Subcutaneous abdominal adipose tissue (tissue), 5 donors: ENCODE data around the gene LLGL2.

Source experiments
- H3K27ac ChIP-seq: one replicate; pipeline ENCODE4 v1.7.0; 2013; ENCODE audit warnings: low read depth, mild to moderate bottlenecking, inconsistent platforms, low read length, moderate library complexity
- H3K27me3 ChIP-seq, 5 donors: one replicate each; pipeline ENCODE4 v1.7.0; 2013; ENCODE audit warnings: low read length in 5 of 5, inconsistent platforms in 1 of 5; ENCODE audit not compliant: control insufficient read depth in 5 of 5, insufficient read depth in 4 of 5
- H3K36me3 ChIP-seq, 5 donors: one replicate each; pipeline ENCODE4 v1.7.0; 2013; ENCODE audit warnings: low read length in 5 of 5; ENCODE audit not compliant: control insufficient read depth in 5 of 5, insufficient read depth in 5 of 5
- H3K4me1 ChIP-seq, 5 donors: one replicate each; pipeline ENCODE4 v1.7.0; 2013; ENCODE audit warnings: low read length in 5 of 5, mild to moderate bottlenecking in 3 of 5, moderate library complexity in 1 of 5; ENCODE audit not compliant: control insufficient read depth in 5 of 5, insufficient read depth in 5 of 5
- H3K4me3 ChIP-seq, 5 donors: one replicate each; pipeline ENCODE4 v1.7.0; 2013; ENCODE audit warnings: low read length in 5 of 5, low read depth in 1 of 5
- H3K9ac ChIP-seq, 5 donors: one replicate each; pipeline ENCODE4 v1.7.0; 2013; ENCODE audit warnings: low read length in 5 of 5, mild to moderate bottlenecking in 4 of 5, moderate library complexity in 3 of 5
- H3K9me3 ChIP-seq, 5 donors: one replicate each; pipeline ENCODE4 v1.7.0; 2013; ENCODE audit warnings: low read length in 5 of 5; ENCODE audit not compliant: control insufficient read depth in 5 of 5
- donor health status: healthy.
- donor health status: healthy.
- donor health status: healthy.
- donor health status: healthy.
- donor health status: healthy.

The LLGL2 gene

GRCh38 chr17:75482098-75482942, 43.2 kb upstream of the LLGL2 start:
- Histone ChIP-seq H3K9me3 (no peaks in the 10 kb centered on the region), H3K4me3 (no peak overlapping the region), H3K27me3 (no peaks in the 10 kb centered on the region), H3K4me1 (peaks cover 2 to 65% (median 51%) of the 10 kb centered on the region in 5 donors), H3K36me3 (peaks cover 0 to 17% (median 10%) of the 10 kb centered on the region in 5 donors), H3K27ac (no peak overlapping the region), H3K9ac (no peak overlapping the region)

- no peak overlapping the region for H3K4me3 ChIP-seq
- H3K27ac ChIP-seq: no peak overlapping the region
- H3K36me3 ChIP-seq: peaks cover 0 to 27% (median 15%) of the 10 kb centered on the region in 5 donors
- H3K4me1 ChIP-seq: peaks cover 8 to 80% (median 60%) of the 10 kb centered on the region in 5 donors
- no peaks in the 10 kb centered on the region for H3K27me3 ChIP-seq
- no peaks in the 10 kb centered on the region for H3K9me3 ChIP-seq
- H3K9ac ChIP-seq: peak overlapping the region in 1 of 5 donors; percentile 19
Measured at GRCh38 chr17:75485688-75486087, 39.8 kb upstream of the LLGL2 start.

DNA sequence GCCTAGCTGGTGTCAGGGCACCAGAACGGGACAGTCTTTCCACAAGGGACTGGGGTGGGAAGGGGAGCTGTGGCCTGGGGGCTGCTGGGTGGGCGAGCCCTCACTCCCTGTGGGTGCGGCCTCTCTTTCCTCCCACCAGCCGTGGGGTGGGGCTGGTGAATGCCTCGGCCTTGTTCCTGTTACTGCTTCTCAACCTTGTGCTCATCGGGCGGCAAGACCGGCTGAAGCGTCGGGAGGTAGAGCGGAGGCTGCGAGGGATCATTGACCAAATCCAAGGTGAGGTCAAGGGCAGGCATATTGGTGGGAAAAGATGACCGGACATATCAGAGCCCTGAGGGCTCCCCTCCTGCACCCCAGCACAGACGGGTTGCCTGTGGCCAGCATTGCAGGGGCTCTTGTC, 39.3 kb upstream of the LLGL2 start:
- Histone ChIP-seq H3K4me1 (peaks cover 6 to 80% (median 60%) of the 10 kb centered on the region in 5 donors), H3K9ac (peak overlapping the region in 2 of 5 donors; percentile 19 to 56), H3K9me3 (no peaks in the 10 kb centered on the region), H3K4me3 (no peak overlapping the region), H3K27me3 (no peaks in the 10 kb centered on the region), H3K27ac (no peak overlapping the region), H3K36me3 (peaks cover 0 to 31% (median 18%) of the 10 kb centered on the region in 5 donors)

GRCh38 chr17:75486951-75487350, 38.5 kb upstream of the LLGL2 start:
- H3K36me3 ChIP-seq: peaks cover 0 to 39% (median 26%) of the 10 kb centered on the region in 5 donors
- H3K27ac ChIP-seq: no peak overlapping the region
- no peaks in the 10 kb centered on the region for H3K9me3 ChIP-seq
- peak overlapping the region in 2 of 5 donors; percentile 7 to 43 for H3K4me3 ChIP-seq
- H3K4me1 ChIP-seq: peaks cover 6 to 78% (median 52%) of the 10 kb centered on the region in 5 donors
- peak overlapping the region in 1 of 5 donors; percentile 49 for H3K9ac ChIP-seq
- H3K27me3 ChIP-seq: no peaks in the 10 kb centered on the region

- Histone ChIP-seq H3K9ac (peak overlapping the region in 2 of 5 donors; percentile 5 to 54), H3K4me1 (peaks cover 6 to 74% (median 52%) of the 10 kb centered on the region in 5 donors), H3K27me3 (no peaks in the 10 kb centered on the region), H3K9me3 (no peaks in the 10 kb centered on the region), H3K27ac (no peak overlapping the region), H3K4me3 (peak overlapping the region in 4 of 5 donors; percentile 1 to 43 (median 12)), H3K36me3 (peaks cover 0 to 44% (median 32%) of the 10 kb centered on the region in 5 donors)
Measured at GRCh38 chr17:75487351-75488070, 38.0 kb upstream of the LLGL2 start.

GRCh38 chr17:75488693-75489510, 36.6 kb upstream of the LLGL2 start:
- Histone ChIP-seq H3K9me3 (no peaks in the 10 kb centered on the region), H3K9ac (no peak overlapping the region), H3K4me3 (no peak overlapping the region), H3K27ac (no peak overlapping the region), H3K4me1 (peaks cover 6 to 68% (median 46%) of the 10 kb centered on the region in 5 donors), H3K27me3 (no peaks in the 10 kb centered on the region), H3K36me3 (peaks cover 0 to 58% (median 46%) of the 10 kb centered on the region in 5 donors)

GRCh38 chr17:75489511-75489955, 36.0 kb upstream of the LLGL2 start:
- Histone ChIP-seq H3K4me3 (no peak overlapping the region), H3K9me3 (no peaks in the 10 kb centered on the region), H3K27ac (no peak overlapping the region), H3K9ac (no peak overlapping the region), H3K36me3 (peaks cover 0 to 65% (median 52%) of the 10 kb centered on the region in 5 donors), H3K27me3 (no peaks in the 10 kb centered on the region), H3K4me1 (peaks cover 6 to 68% (median 46%) of the 10 kb centered on the region in 5 donors)

- H3K36me3 ChIP-seq: peaks cover 0 to 71% (median 57%) of the 10 kb centered on the region in 5 donors
- peak overlapping the region; percentile 20 for H3K27ac ChIP-seq
- no peaks in the 10 kb centered on the region for H3K27me3 ChIP-seq
- peak overlapping the region in 1 of 5 donors; percentile 65 for H3K9ac ChIP-seq
- H3K4me3 ChIP-seq: no peak overlapping the region
- H3K9me3 ChIP-seq: no peaks in the 10 kb centered on the region
- peaks cover 6 to 63% (median 43%) of the 10 kb centered on the region in 5 donors for H3K4me1 ChIP-seq
Measured at GRCh38 chr17:75490173-75490743, 35.2 kb upstream of the LLGL2 start.

GRCh38 chr17:75490953-75491649, 34.4 kb upstream of the LLGL2 start:
- H3K36me3 ChIP-seq: peaks cover 0 to 78% (median 65%) of the 10 kb centered on the region in 5 donors
- H3K27ac ChIP-seq: no peak overlapping the region
- no peak overlapping the region for H3K4me3 ChIP-seq
- H3K27me3 ChIP-seq: no peaks in the 10 kb centered on the region
- no peaks in the 10 kb centered on the region for H3K9me3 ChIP-seq
- H3K4me1 ChIP-seq: peaks cover 6 to 55% (median 36%) of the 10 kb centered on the region in 5 donors
- peak overlapping the region in 1 of 5 donors; percentile 65 for H3K9ac ChIP-seq
